Neural crest cell (in vitro differentiated cells): Measurements from ENCODE around the gene CALN1. TPM values are rescaled to one million over a fixed set of nuclear protein-coding genes. Genes with fewer than 3 reads are reported as not detected.
A peak's percentile ranks its signal among the peaks of the same experiment; 100 is the strongest.
"Not testable (repeated sequence)": the region's sequence is repeated elsewhere in the genome, so short reads cannot be mapped to it uniquely, and the experiment has no call there.

ENCODE experiments used
- DNase-seq: peaks from one replicate; pipeline ENCODE4 v3.0.0; 2021; ENCODE audit warnings: low read depth, mixed read lengths, low spot score
- H3K27ac Mint-ChIP-seq: one replicate; pipeline ENCODE4 v1.8.0; 2021; ENCODE audit warnings: mild to moderate bottlenecking, mixed read lengths; ENCODE audit not compliant: unreplicated experiment
- H3K27me3 Mint-ChIP-seq: 2 replicates; pipeline ENCODE4 v1.8.0; 2021; ENCODE audit warnings: low read depth, mild to moderate bottlenecking, mixed read lengths
- H3K36me3 Mint-ChIP-seq: 2 replicates; pipeline ENCODE4 v1.8.0; 2021; ENCODE audit warnings: low read depth, mild to moderate bottlenecking, mixed read lengths
- H3K4me1 Mint-ChIP-seq: 2 replicates; pipeline ENCODE4 v1.8.0; 2021; ENCODE audit warnings: mixed read lengths
- H3K4me3 Mint-ChIP-seq: one replicate; pipeline ENCODE4 v1.8.0; 2021; ENCODE audit warnings: mild to moderate bottlenecking, mixed read lengths
- H3K9me3 Mint-ChIP-seq: 2 replicates; pipeline ENCODE4 v1.8.0; 2021; ENCODE audit warnings: mixed read lengths
- CTCF ChIP-seq: fragments of 200-600 bp; sonication (generic); conservative IDR thresholded peaks from 2 replicates; pipeline ENCODE4 v1.5.0; 2021; ENCODE audit warnings: antibody characterized with exemption, mild to moderate bottlenecking
- total RNA-seq: library from RNA; stranded (reverse); gene quantifications from 2 replicates; pipeline ENCODE4 v1.2.1, GENCODE V29; 2021

Gene CALN1
- total RNA-seq, 1 donor from 2014 or later = 0.51 TPM

- DNase-seq = no peak
- H3K9me3 Mint-ChIP-seq = no peaks in the 10 kb centered on the region
- no peaks in the 10 kb centered on the region for H3K27me3 Mint-ChIP-seq
- no peaks in the 10 kb centered on the region for H3K36me3 Mint-ChIP-seq
- TF ChIP-seq CTCF = no peak
- H3K4me1 Mint-ChIP-seq = no peaks in the 10 kb centered on the region
- H3K27ac Mint-ChIP-seq = no peak overlapping the region
- H3K4me3 Mint-ChIP-seq = no peak overlapping the region
Observed at GRCh38 chr7:72362246-72362645, 49.9 kb downstream of the CALN1 start.

GRCh38 chr7:72345208-72345727, 66.9 kb downstream of the CALN1 start:
- Mint-ChIP-seq H3K4me1 (peaks cover 12% of the 10 kb centered on the region), H3K9me3 (peaks cover 4% of the 10 kb centered on the region), H3K36me3 (no peaks in the 10 kb centered on the region), H3K27ac (no peak overlapping the region), H3K4me3 (no peak overlapping the region), H3K27me3 (peaks cover 29% of the 10 kb centered on the region)
- no peak for TF ChIP-seq CTCF
- no peak for DNase-seq

- DNase-seq = no peak
Observed at GRCh38 chr7:72343991-72344390, 68.1 kb downstream of the CALN1 start.

GRCh38 chr7:72343354-72343753, 68.8 kb downstream of the CALN1 start:
- not testable (repeated sequence) for H3K4me3 Mint-ChIP-seq, H3K4me1 Mint-ChIP-seq, DNase-seq, H3K27ac Mint-ChIP-seq, H3K36me3 Mint-ChIP-seq
- Mint-ChIP-seq H3K27me3 (peaks cover 45% of the 10 kb centered on the region), H3K9me3 (peaks cover 13% of the 10 kb centered on the region)

More at GRCh38 chr7:72343991-72344390, 68.1 kb downstream of the CALN1 start:
- no peak overlapping the region for H3K27ac Mint-ChIP-seq
- H3K4me1 Mint-ChIP-seq = peaks cover 10% of the 10 kb centered on the region
- no peak overlapping the region for H3K4me3 Mint-ChIP-seq
- TF ChIP-seq CTCF = no peak
- H3K36me3 Mint-ChIP-seq = peaks cover 3% of the 10 kb centered on the region
- H3K27me3 Mint-ChIP-seq = peaks cover 39% of the 10 kb centered on the region
- H3K9me3 Mint-ChIP-seq = peaks cover 11% of the 10 kb centered on the region

- H3K36me3 Mint-ChIP-seq = peaks cover 11% of the 10 kb centered on the region
- no peak for DNase-seq
- TF ChIP-seq CTCF = no peak
- H3K27ac Mint-ChIP-seq = no peak overlapping the region
- no peaks in the 10 kb centered on the region for H3K4me1 Mint-ChIP-seq
- H3K4me3 Mint-ChIP-seq = peak overlapping the region; percentile 73
- H3K27me3 Mint-ChIP-seq = peaks cover 82% of the 10 kb centered on the region
- peaks cover 16% of the 10 kb centered on the region for H3K9me3 Mint-ChIP-seq
Observed at GRCh38 chr7:72337390-72338167, 74.6 kb downstream of the CALN1 start.
